Mesodermal cell (in vitro differentiated cells): ENCODE results near the gene SCUBE2.
"Not testable (repeated sequence)": the region's sequence is repeated elsewhere in the genome, so short reads cannot be mapped to it uniquely, and the experiment has no call there.

ENCODE experiments used
- H3K27ac ChIP-seq: 2 replicates; pipeline ENCODE4 v1.7.0; 2013; ENCODE audit warnings: mild to moderate bottlenecking, low read depth, low read length, moderate library complexity; ENCODE audit not compliant: severe bottlenecking
- H3K36me3 ChIP-seq: 2 replicates; pipeline ENCODE4 v1.7.1; 2013; ENCODE audit warnings: mild to moderate bottlenecking, low read length, moderate library complexity; ENCODE audit not compliant: control insufficient read depth, insufficient read depth
- H3K4me1 ChIP-seq: one replicate; pipeline ENCODE4 v1.7.1; 2013; ENCODE audit warnings: mild to moderate bottlenecking, low read length; ENCODE audit not compliant: insufficient read depth, control insufficient read depth, poor library complexity, severe bottlenecking
- H3K4me3 ChIP-seq: 2 replicates; pipeline ENCODE4 v1.7.0; 2013; ENCODE audit warnings: low read length, control low read depth, mild to moderate bottlenecking; ENCODE audit not compliant: insufficient read depth, poor library complexity, severe bottlenecking; ENCODE audit errors: extremely low read depth
- H3K9me3 ChIP-seq: 2 replicates; pipeline ENCODE4 v1.7.1; 2013; ENCODE audit warnings: mild to moderate bottlenecking, low read length, moderate library complexity; ENCODE audit not compliant: control insufficient read depth
- WGBS, 2 experiments: methylation state at CpG; one replicate each; pipeline ENCODE4 v1.1.5; 2013; ENCODE audit warnings: missing lambda C conversion rate in 2 of 2; ENCODE audit not compliant: insufficient coverage in 2 of 2; 5-methylcytosine and 5-hydroxymethylcytosine counted together

The SCUBE2 gene

GRCh38 chr11:8986772-8987171, 104.6 kb downstream of the SCUBE2 start:
- WGBS, 2 experiments = 82 to 92% methylated on average over 5 to 6 of the region's 6 CpGs
- peaks cover 15% of the 10 kb centered on the region for H3K4me1 ChIP-seq
- H3K27ac ChIP-seq, H3K9me3 ChIP-seq, H3K36me3 ChIP-seq, H3K4me3 ChIP-seq: not testable (repeated sequence)

GRCh38 chr11:8985462-8985861, 105.9 kb downstream of the SCUBE2 start:
- no peak overlapping the region for H3K4me3 ChIP-seq
- peaks cover 5% of the 10 kb centered on the region for H3K36me3 ChIP-seq
- H3K9me3 ChIP-seq = no peaks in the 10 kb centered on the region
- peaks cover 15% of the 10 kb centered on the region for H3K4me1 ChIP-seq
- WGBS, 2 experiments = 90 to 94% methylated on average over 4 to 5 of the region's 5 CpGs
- H3K27ac ChIP-seq = no peak overlapping the region

GRCh38 chr11:8983552-8983951, 107.8 kb downstream of the SCUBE2 start:
- H3K27ac ChIP-seq = no peak overlapping the region
- H3K36me3 ChIP-seq = peaks cover 5% of the 10 kb centered on the region
- no peak overlapping the region for H3K4me3 ChIP-seq
- WGBS, 2 experiments = 70 to 94% methylated on average over 2 of the region's 2 CpGs
- no peaks in the 10 kb centered on the region for H3K9me3 ChIP-seq
- peaks cover 4% of the 10 kb centered on the region for H3K4me1 ChIP-seq

GRCh38 chr11:8980485-8980884, 110.9 kb downstream of the SCUBE2 start:
- H3K9me3 ChIP-seq = no peaks in the 10 kb centered on the region
- no peaks in the 10 kb centered on the region for H3K4me1 ChIP-seq
- H3K4me3 ChIP-seq = no peak overlapping the region
- no peaks in the 10 kb centered on the region for H3K36me3 ChIP-seq
- no peak overlapping the region for H3K27ac ChIP-seq
- WGBS, 2 experiments = no CpG with 5 or more reads among the region's 3 CpGs

GRCh38 chr11:8979365-8979764, 112.0 kb downstream of the SCUBE2 start:
- WGBS, 2 experiments = no CpG with 5 or more reads among the region's 7 CpGs
- H3K36me3 ChIP-seq, H3K9me3 ChIP-seq, H3K4me3 ChIP-seq, H3K4me1 ChIP-seq, H3K27ac ChIP-seq: not testable (repeated sequence)

GRCh38 chr11:8973121-8973520, 118.3 kb downstream of the SCUBE2 start:
- H3K9me3 ChIP-seq = no peaks in the 10 kb centered on the region
- no peak overlapping the region for H3K4me3 ChIP-seq
- no peaks in the 10 kb centered on the region for H3K36me3 ChIP-seq
- 80 to 84% methylated on average over 2 to 3 of the region's 3 CpGs for WGBS, 2 experiments
- H3K4me1 ChIP-seq = no peaks in the 10 kb centered on the region
- no peak overlapping the region for H3K27ac ChIP-seq

GRCh38 chr11:8971924-8972316, 119.5 kb downstream of the SCUBE2 start:
- Histone ChIP-seq H3K4me1 (no peaks in the 10 kb centered on the region), H3K27ac (no peak overlapping the region), H3K9me3 (no peaks in the 10 kb centered on the region), H3K4me3 (no peak overlapping the region), H3K36me3 (no peaks in the 10 kb centered on the region)
- 78 to 83% methylated on average over 1 of the region's 1 CpG for WGBS, 2 experiments

- 100% methylated on average over 1 of the region's 2 CpGs for WGBS, 2 experiments
- Histone ChIP-seq H3K9me3 (no peaks in the 10 kb centered on the region), H3K4me1 (no peaks in the 10 kb centered on the region), H3K27ac (no peak overlapping the region), H3K36me3 (no peaks in the 10 kb centered on the region), H3K4me3 (no peak overlapping the region)
Observed at GRCh38 chr11:8971196-8971923, 120.0 kb downstream of the SCUBE2 start.
